Fibroblast of the aortic adventitia (primary cell): ENCODE results near the gene TRIM67. TPM values are rescaled to one million over a fixed set of nuclear protein-coding genes. Genes with fewer than 3 reads are reported as not detected.
A peak's percentile ranks its signal among the peaks of the same experiment; 100 is the strongest.

Source experiments
- DNase-seq: peaks from one replicate; pipeline ENCODE4 v3.0.0-alpha.2; 2010; ENCODE audit warnings: low read depth
- H3K4me3 ChIP-seq: 2 replicates; pipeline ENCODE4 v1.5.1; 2011; ENCODE audit warnings: low read depth, mild to moderate bottlenecking, control low read depth, low read length, moderate library complexity
- CTCF ChIP-seq: IDR thresholded peaks from 2 replicates; pipeline ENCODE4 v1.5.1; 2011; ENCODE audit warnings: mild to moderate bottlenecking, low read length, control low read depth, inconsistent platforms; ENCODE audit not compliant: insufficient read depth
- total RNA-seq: library from RNA; depleted of rRNA; stranded (reverse); fragments of >200 nt; gene quantifications from 2 replicates; pipeline ENCODE4 v1.2.3, GENCODE V29; 2012; ENCODE audit warnings: low replicate concordance

TRIM67 gene
- total RNA-seq, 1 donor, result not detected

- H3K4me3 ChIP-seq, result no peak overlapping the region
- no peak for TF ChIP-seq CTCF
- DNase-seq, result no peak
Measured at GRCh38 chr1:231194476-231194842, 32.6 kb downstream of the TRIM67 start.

- H3K4me3 ChIP-seq, result no peak overlapping the region
- no peak for TF ChIP-seq CTCF
- no peak for DNase-seq
Measured at GRCh38 chr1:231194843-231195516, 33.1 kb downstream of the TRIM67 start.

- no peak for TF ChIP-seq CTCF
- H3K4me3 ChIP-seq, result no peak overlapping the region
- DNase-seq, result no peak
Measured at GRCh38 chr1:231196307-231196706, 34.4 kb downstream of the TRIM67 start.

GRCh38 chr1:231196728-231197127 is 34.9 kb downstream of the TRIM67 start:
- DNase-seq, result no peak
- TF ChIP-seq CTCF, result no peak
- no peak overlapping the region for H3K4me3 ChIP-seq

GRCh38 chr1:231199868-231200267 is 38.0 kb downstream of the TRIM67 start:
- TF ChIP-seq CTCF, result no peak
- DNase-seq, result no peak
- H3K4me3 ChIP-seq, result no peak overlapping the region

GRCh38 chr1:231200388-231201031 is 38.7 kb downstream of the TRIM67 start:
- peak; percentile 39 for DNase-seq
- no peak for TF ChIP-seq CTCF
- H3K4me3 ChIP-seq, result no peak overlapping the region
